K562 (cell line): ENCODE measurements around the gene CEP70. TPM values are rescaled to one million over a fixed set of nuclear protein-coding genes. Genes with fewer than 3 reads are reported as not detected.
A peak's percentile ranks its signal among the peaks of the same experiment; 100 is the strongest.

ENCODE experiments used
- ATAC-seq: fragments of 200-7000 bp; cut with Tn5 transposase; 3 replicates; pipeline ENCODE4 v1.9.1; 2020; ENCODE audit warnings: moderate library complexity
- BruUV-seq: library from RNA; stranded (reverse); fragments of 400-500 nt; replicated peaks from 2 replicates; lab custom pipeline; 2021; lab: Mats Ljungman, UMichigan
- CTCF ChIA-PET: fragments of 300-600 bp; formaldehyde crosslinking; extraction: SDS; loops from one replicate; lab custom pipeline; 2021; ENCODE audit warnings: low intra/inter-chr PET ratio; lab: Yijun Ruan, JAX
- POLR2A ChIA-PET: fragments of 300-600, 350-650 bp; sonication (Branson Sonifier 250); formaldehyde crosslinking; extraction: SDS; loops from one replicate; lab custom pipeline; 2021; ENCODE audit warnings: antibody characterized with exemption, inconsistent platforms; lab: Yijun Ruan, JAX
- DNase-seq, 4 experiments: peaks; one replicate each; pipeline versions ENCODE4 v3.0.0 to v3.0.0-alpha.2; 2011 to 2018; ENCODE audit warnings: low spot score in 3 of 4, mixed read lengths in 3 of 4; ENCODE audit errors: extremely low read depth in 1 of 4
- FAIRE-seq: peaks from 2 replicates; lab custom pipeline; 2011; peaks lifted over from hg19 to GRCh38; lab: Jason Lieb, UNC
- H2AFZ ChIP-seq: 2 replicates; pipeline ENCODE4 v1.6.0; 2011; ENCODE audit warnings: low read depth, low read length, control low read depth, inconsistent platforms
- H3K27ac ChIP-seq: fragments of 200-600 bp; 3 replicates; pipeline ENCODE4 v1.8.0; 2011; ENCODE audit warnings: low read depth, mild to moderate bottlenecking, control low read depth, inconsistent platforms, low read length, moderate library complexity, mixed read lengths; ENCODE audit errors: extremely low read depth
- H3K27me3 ChIP-seq, 2 experiments: fragments of 300-600 bp in 1 of 2; 2 replicates in 1 of 2; 3 replicates in 1 of 2; pipeline versions ENCODE4 v1.6.0 to v1.8.0; 2011; ENCODE audit warnings: inconsistent platforms in 2 of 2, low read length in 2 of 2, mild to moderate bottlenecking in 1 of 2, mixed read lengths in 1 of 2, moderate library complexity in 1 of 2; ENCODE audit not compliant: control insufficient read depth in 2 of 2, insufficient read depth in 2 of 2
- H3K36me3 ChIP-seq: fragments of 300-600 bp; 3 replicates; pipeline ENCODE4 v1.8.0; 2011; ENCODE audit warnings: mild to moderate bottlenecking, low read length, inconsistent platforms; ENCODE audit not compliant: control insufficient read depth, insufficient read depth
- H3K4me1 ChIP-seq, 2 experiments: fragments of 200-600 bp in 1 of 2; replicated peaks in 1 of 2; 2 replicates in 1 of 2; 3 replicates in 1 of 2; pipeline versions ENCODE4 v1.5.1 to v1.8.0; 2011; ENCODE audit warnings: inconsistent platforms in 2 of 2, low read length in 2 of 2, mild to moderate bottlenecking in 1 of 2, mixed read lengths in 1 of 2, moderate library complexity in 1 of 2; ENCODE audit not compliant: control insufficient read depth in 2 of 2, insufficient read depth in 2 of 2
- H3K4me2 ChIP-seq: 2 replicates; pipeline ENCODE4 v1.6.1; 2011; ENCODE audit warnings: low read length, control low read depth, inconsistent platforms, mixed read lengths; ENCODE audit not compliant: insufficient read depth
- H3K4me3 ChIP-seq: fragments of 200-600 bp; sonication (generic), shearing (Covaris generic); 2 replicates; pipeline ENCODE4 v1.5.1; 2016; ENCODE audit warnings: control low read depth, inconsistent platforms
- H3K79me2 ChIP-seq: fragments of 200-600 bp; 3 replicates; pipeline ENCODE4 v1.8.0; 2011; ENCODE audit warnings: low read length, inconsistent platforms; ENCODE audit not compliant: control insufficient read depth, insufficient read depth
- H3K9ac ChIP-seq, 2 experiments: 2 replicates each; pipeline versions ENCODE4 v1.6.0 to v1.6.1; 2011; ENCODE audit warnings: low read depth in 2 of 2, low read length in 2 of 2, control low read depth in 1 of 2, inconsistent platforms in 1 of 2, mild to moderate bottlenecking in 1 of 2, mixed read lengths in 1 of 2; ENCODE audit not compliant: insufficient read depth in 1 of 2
- H3K9me1 ChIP-seq: one replicate; pipeline ENCODE4 v1.6.0; 2011; ENCODE audit warnings: inconsistent platforms, mild to moderate bottlenecking, low read length, moderate library complexity; ENCODE audit not compliant: control insufficient read depth, insufficient read depth
- H3K9me3 ChIP-seq: replicated peaks from 2 replicates; pipeline ENCODE4 v1.5.1; 2011; ENCODE audit warnings: low read depth, low read length, inconsistent platforms; ENCODE audit not compliant: control insufficient read depth, insufficient read depth
- H4K20me1 ChIP-seq: replicated peaks from 2 replicates; pipeline ENCODE4 v1.6.1; 2011; ENCODE audit warnings: low read length, inconsistent platforms, mixed read lengths; ENCODE audit not compliant: control insufficient read depth, insufficient read depth
- ADNP ChIP-seq: fragments of 200-800 bp; sonication (Bioruptor generic); IDR thresholded peaks from 2 replicates; pipeline ENCODE4 v1.6.1; 2016; ENCODE audit warnings: missing genetic modification characterization, missing compliant biosample characterization
- ASH1L ChIP-seq: fragments of 450-650 bp; IDR thresholded peaks from 2 replicates; pipeline ENCODE4 v1.6.1; 2018; ENCODE audit warnings: borderline replicate concordance, mild to moderate bottlenecking, low read depth; ENCODE audit not compliant: partially characterized antibody
- ATF6 ChIP-seq: sonication (generic); formaldehyde crosslinking; IDR thresholded peaks from 2 replicates; pipeline ENCODE4 v1.4.0; 2020; ENCODE audit warnings: mild to moderate bottlenecking, missing genetic modification reagents
- BCOR ChIP-seq: fragments of 450-650 bp; IDR thresholded peaks from 2 replicates; pipeline ENCODE4 v1.6.1; 2016
- KDM1A ChIP-seq, 2 experiments: fragments of 450-650 bp; IDR thresholded peaks; 2 replicates each; pipeline ENCODE4 v1.6.1; 2016; ENCODE audit warnings: mild to moderate bottlenecking in 2 of 2
- MAX ChIP-seq: sonication (generic); formaldehyde crosslinking; IDR thresholded peaks from 2 replicates; pipeline ENCODE4 v1.9.0; 2022; ENCODE audit warnings: mild to moderate bottlenecking, missing genetic modification reagents
- MED1 ChIP-seq: sonication (generic); formaldehyde crosslinking; IDR thresholded peaks from 2 replicates; pipeline ENCODE4 v1.8.1; 2023; ENCODE audit warnings: missing genetic modification reagents, borderline replicate concordance
- MTA1 ChIP-seq: fragments of 450-650 bp; IDR thresholded peaks from 2 replicates; pipeline ENCODE4 v1.6.1; 2017; ENCODE audit warnings: borderline replicate concordance
- POLR2B ChIP-seq: fragments of 450-650 bp; IDR thresholded peaks from 2 replicates; pipeline ENCODE4 v1.6.1; 2018; ENCODE audit warnings: low read depth; ENCODE audit not compliant: partially characterized antibody
- PPARD ChIP-seq: fragments of 250-450 bp; sonication (Bioruptor Pico); IDR thresholded peaks from 2 replicates; pipeline ENCODE4 v1.8.0; 2022; ENCODE audit warnings: inconsistent platforms, mild to moderate bottlenecking, moderate library complexity
- RBM25 ChIP-seq: fragments of 200-400 bp; formaldehyde crosslinking; IDR thresholded peaks from 2 replicates; pipeline ENCODE4 v1.6.1; 2018; ENCODE audit warnings: low read length, low read depth, moderate library complexity; ENCODE audit not compliant: severe bottlenecking
- TEAD2 ChIP-seq: fragments of 450-650 bp; IDR thresholded peaks from 2 replicates; pipeline ENCODE4 v1.6.1; 2016; ENCODE audit warnings: missing genetic modification characterization, control low read depth, missing compliant biosample characterization
- ZFP1 ChIP-seq: fragments of 450-650 bp; formaldehyde crosslinking; IDR thresholded peaks from 2 replicates; pipeline ENCODE4 v1.4.0; 2020; ENCODE audit warnings: mild to moderate bottlenecking, mixed read lengths
- ZNF134 ChIP-seq: fragments of 250-450 bp; sonication (Bioruptor Pico); conservative IDR thresholded peaks from 2 replicates; pipeline ENCODE4 v1.4.0; 2020
- ZNF512 ChIP-seq: IDR thresholded peaks from 2 replicates; pipeline ENCODE4 v1.6.1; 2016; ENCODE audit warnings: missing genetic modification characterization, missing compliant biosample characterization
- WGBS: fragments of 100-300 bp; shearing (Covaris generic); methylation state at CpG from one replicate; pipeline ENCODE4 v1.1.6; 2016; ENCODE audit warnings: low coverage, mixed read lengths; ENCODE audit not compliant: insufficient coverage; ENCODE audit errors: missing lambda C conversion rate; 5-methylcytosine and 5-hydroxymethylcytosine counted together
- in situ Hi-C: fragments of 300-500 bp; cut with MboI; formaldehyde crosslinking; loops from 4 replicates; pipeline ENCODE4 v1.15.0; 2018; ENCODE audit warnings: inconsistent platforms, mixed read lengths
- intact Hi-C: fragments of 100-400 bp; cut with micrococcal nuclease; formaldehyde crosslinking; loops from 2 replicates; pipeline ENCODE4 v1.14.2; 2022
- polyA plus RNA-seq, 8 experiments: library from polyadenylated mRNA; depleted of rRNA in 4 of 8; stranded (reverse) in 5 of 8; unstranded in 3 of 8; fragments of >200 nt; fragmentation: Nextera tagmentation in 2 of 8; fragmentation: Illumina TruSeq in 1 of 8; extraction: Ambion mirVana in 2 of 8; extraction: Trizol in 1 of 8; gene quantifications; 2 replicates each; pipeline versions ENCODE4 v1.2.1 to v1.2.3, GENCODE V29; 2011 to 2014; ENCODE audit warnings: inconsistent platforms in 1 of 8, missing spikeins in 1 of 8
- total RNA-seq, 7 experiments: library from RNA; depleted of rRNA in 6 of 7; stranded (reverse); fragments of >200 nt in 6 of 7; fragmentation: Illumina TruSeq in 2 of 7; extraction: Trizol in 2 of 7; gene quantifications; 2 replicates each; pipeline versions ENCODE4 v1.2.1 to v1.2.3, GENCODE V29; 2011 to 2021; ENCODE audit warnings: low replicate concordance in 1 of 7
- TF ChIP-seq, protein P1 (sequence below): sonication (generic); formaldehyde crosslinking; IDR thresholded peaks from 2 replicates; pipeline ENCODE4 v1.8.0; 2022; ENCODE audit warnings: missing genetic modification reagents, mild to moderate bottlenecking, borderline replicate concordance

CEP70 gene
- total and polyA plus RNA-seq, 9 of the 15 experiments (the other 6 are each of a cell fraction or from before 2014, with no cell fraction given) = 16.1 to 31.5 (median 23.4) TPM

DNA sequence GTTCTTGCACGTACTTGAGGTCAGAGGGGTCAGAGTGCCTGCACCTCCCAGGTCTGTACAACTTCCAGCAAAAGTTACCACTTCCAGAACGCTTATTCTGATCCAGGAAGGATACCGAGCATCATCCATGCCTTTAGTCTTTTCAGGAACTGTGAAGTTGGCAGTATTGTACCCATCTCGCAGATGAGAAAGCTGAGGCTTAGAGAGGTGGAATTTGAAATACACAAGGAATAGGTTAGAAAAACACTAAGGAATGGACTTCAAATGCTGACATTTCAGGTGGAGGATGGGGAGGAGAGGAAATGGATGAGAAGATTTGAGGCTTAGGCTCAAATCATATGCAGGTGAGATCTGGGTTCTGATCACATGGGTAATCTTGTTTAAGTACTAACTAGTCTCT lies 148.4 kb downstream of the CEP70 start:
- H2AFZ ChIP-seq = no peak overlapping the region
- no peak overlapping the region for H3K4me2 ChIP-seq
- no peak for TF ChIP-seq PPARD (CRISPR knock-in tag)
- no peak for TF ChIP-seq ZFP1 (CRISPR knock-in tag)
- no peak for TF ChIP-seq ASH1L
- no peak for TF ChIP-seq TEAD2 (tag)
- TF ChIP-seq KDM1A (IDR thresholded peaks at IDR 0.05) = peak in 1 of 2 experiments; percentile 20; a peak in 1 of 4 replicates
- peak; percentile 67 for TF ChIP-seq RBM25
- TF ChIP-seq, protein P1, sequence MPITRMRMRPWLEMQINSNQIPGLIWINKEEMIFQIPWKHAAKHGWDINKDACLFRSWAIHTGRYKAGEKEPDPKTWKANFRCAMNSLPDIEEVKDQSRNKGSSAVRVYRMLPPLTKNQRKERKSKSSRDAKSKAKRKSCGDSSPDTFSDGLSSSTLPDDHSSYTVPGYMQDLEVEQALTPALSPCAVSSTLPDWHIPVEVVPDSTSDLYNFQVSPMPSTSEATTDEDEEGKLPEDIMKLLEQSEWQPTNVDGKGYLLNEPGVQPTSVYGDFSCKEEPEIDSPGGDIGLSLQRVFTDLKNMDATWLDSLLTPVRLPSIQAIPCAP (CRISPR knock-in tag) = no peak
- no peak for TF ChIP-seq ZNF512 (tag)
- TF ChIP-seq ZNF134 = no peak
- TF ChIP-seq MAX (CRISPR knock-in tag) = no peak
- TF ChIP-seq MTA1 = no peak
- TF ChIP-seq MED1 (CRISPR knock-in tag) = no peak
- TF ChIP-seq BCOR = peak; percentile 54
- TF ChIP-seq ADNP (tag) = 0 out of 2 replicates have a peak, but pooled peaks have one; percentile 19
- TF ChIP-seq ATF6 = no peak
- TF ChIP-seq POLR2B = no peak
- H3K79me2 ChIP-seq = no peaks in the 10 kb centered on the region
- no peak overlapping the region for H3K9ac ChIP-seq
- WGBS = 22% methylated on average over 4 of the region's 4 CpGs
- no peak overlapping the region for H3K27ac ChIP-seq
- H3K4me3 ChIP-seq = no peak overlapping the region
- H3K9me3 ChIP-seq = no peaks in the 10 kb centered on the region
- in situ Hi-C loops (no loop called here), intact Hi-C loops (no loop called here)
- peaks cover 0 to 10% of the 10 kb centered on the region in 2 experiments; a peak in 4 of 5 replicates for H3K4me1 ChIP-seq
- peaks cover 0 to 9% of the 10 kb centered on the region in 2 experiments; a peak in 2 of 5 replicates for H3K27me3 ChIP-seq
- ChIA-PET CTCF (no interaction called here), POLR2A (no interaction called here)
- BruUV-seq = no TSS peak
- no peaks in the 10 kb centered on the region; the same call in 1 of the 2 replicates for H4K20me1 ChIP-seq
- no peaks in the 10 kb centered on the region for H3K9me1 ChIP-seq
- FAIRE-seq = no peak
- H3K36me3 ChIP-seq = no peaks in the 10 kb centered on the region
- DNase-seq = no peak
- no peak for ATAC-seq
